ENCODE data around the gene KIF18B.

Gene KIF18B

GRCh38 chr17:44989552-44990138 lies 42.1 kb upstream of the KIF18B start:
- Histone ChIP-seq H3K27me3 (ENCODE audit: insufficient read depth, low read length, poor library complexity) (no peaks in the 10 kb centered on the region), H2BK120ac (ENCODE audit: low read depth, low read length) (no peak overlapping the region), H3K79me2 (ENCODE audit: control insufficient read depth, insufficient read depth, low read length) (no peaks in the 10 kb centered on the region), H4K5ac (ENCODE audit: low read length) (no peak overlapping the region), H3K9ac (ENCODE audit: low read length) (no peak overlapping the region), H2BK15ac (replicated peaks; ENCODE audit: low read depth) (no peak overlapping the region), H2BK5ac (ENCODE audit: low read length) (no peak overlapping the region), H3K18ac (ENCODE audit: low read length) (no peak overlapping the region), H3K4ac (ENCODE audit: low read depth, low read length) (no peak overlapping the region), H3K79me1 (ENCODE audit: low read length) (no peaks in the 10 kb centered on the region), H3K4me1 (ENCODE audit: control insufficient read depth, low read depth, low read length) (no peaks in the 10 kb centered on the region), H2AK5ac (ENCODE audit: low read length) (no peak overlapping the region), H3K23ac (ENCODE audit: low read length) (no peak overlapping the region), H3K4me2 (ENCODE audit: low read length) (no peak overlapping the region), H3K27ac (ENCODE audit: low read depth, low read length) (no peak overlapping the region), H4K8ac (ENCODE audit: low read depth, low read length) (no peak overlapping the region), H3K4me3 (ENCODE audit: low read length) (no peak overlapping the region), H3K36me3 (ENCODE audit: control insufficient read depth, insufficient read depth, low read length) (no peaks in the 10 kb centered on the region), H3K56ac (ENCODE audit: low read length) (no peak overlapping the region)
- no CpG with 5 or more reads among the region's 17 CpGs for WGBS (ENCODE audit: extremely low coverage, insufficient coverage, low lambda C conversion rate)
- no peak for DNase-seq

DNA sequence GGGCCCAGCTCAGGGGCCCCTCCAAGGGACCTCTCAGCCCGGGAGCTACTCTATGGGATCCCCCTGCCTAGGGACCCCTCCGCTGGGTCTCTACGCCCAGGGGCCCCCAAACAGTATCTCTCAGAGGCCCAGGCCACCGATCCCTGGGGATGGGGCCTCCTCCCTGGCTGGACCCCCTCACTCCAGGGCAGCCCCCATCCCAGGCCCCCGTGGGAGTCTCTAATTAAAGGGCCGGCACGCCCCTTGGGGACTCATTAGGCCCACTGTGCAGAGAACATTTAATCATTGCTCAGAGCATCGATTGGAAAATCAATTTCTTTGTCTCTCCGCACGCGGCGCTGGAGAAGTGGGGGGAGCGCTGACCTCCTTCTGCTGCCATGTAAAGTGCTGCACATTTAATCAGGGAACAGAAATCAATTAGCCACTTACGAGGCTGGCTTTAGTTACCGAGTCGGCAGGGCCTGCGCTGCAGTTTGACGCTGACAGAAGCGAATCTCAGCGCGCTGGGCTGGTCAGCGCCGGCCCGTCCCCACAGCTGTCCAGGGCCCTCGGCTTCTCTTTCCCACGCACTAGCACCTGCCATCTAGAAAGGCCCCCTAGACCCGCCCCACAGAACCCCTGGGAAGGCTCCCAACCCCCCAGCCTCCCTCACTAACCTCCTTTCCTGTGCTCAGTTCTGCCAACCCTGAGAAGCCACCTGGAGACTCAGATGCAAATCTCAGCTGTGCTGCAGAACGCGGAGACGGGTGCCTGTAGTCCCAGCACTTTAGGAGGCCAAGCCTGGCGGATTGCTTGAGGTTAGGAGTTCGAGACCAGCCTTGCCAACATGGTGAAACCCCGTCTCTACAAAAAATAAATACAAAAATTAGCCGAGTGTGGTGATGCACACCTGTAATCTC lies 40.7 kb upstream of the KIF18B start:
- Histone ChIP-seq H2BK120ac (ENCODE audit: low read depth, low read length) (no peak overlapping the region), H3K79me1 (ENCODE audit: low read length) (no peaks in the 10 kb centered on the region), H3K27ac (ENCODE audit: low read depth, low read length) (no peak overlapping the region), H3K27me3 (ENCODE audit: insufficient read depth, low read length, poor library complexity) (no peaks in the 10 kb centered on the region), H2AK5ac (ENCODE audit: low read length) (no peak overlapping the region), H3K23ac (ENCODE audit: low read length) (no peak overlapping the region), H3K56ac (ENCODE audit: low read length) (peak overlapping the region; percentile 47), H2BK15ac (replicated peaks; ENCODE audit: low read depth) (no peak overlapping the region), H3K36me3 (ENCODE audit: control insufficient read depth, insufficient read depth, low read length) (no peaks in the 10 kb centered on the region), H2BK5ac (ENCODE audit: low read length) (no peak overlapping the region), H3K4me3 (ENCODE audit: low read length) (no peak overlapping the region), H3K9ac (ENCODE audit: low read length) (peak overlapping the region; percentile 8), H4K8ac (ENCODE audit: low read depth, low read length) (peak overlapping the region; percentile 42), H3K4me1 (ENCODE audit: control insufficient read depth, low read depth, low read length) (no peaks in the 10 kb centered on the region), H3K18ac (ENCODE audit: low read length) (peak overlapping the region; percentile 75), H3K79me2 (ENCODE audit: control insufficient read depth, insufficient read depth, low read length) (no peaks in the 10 kb centered on the region), H3K4ac (ENCODE audit: low read depth, low read length) (peak overlapping the region; percentile 61), H3K4me2 (ENCODE audit: low read length) (no peak overlapping the region), H4K5ac (ENCODE audit: low read length) (no peak overlapping the region)
- DNase-seq = peak; percentile 35
- no CpG with 5 or more reads among the region's 34 CpGs for WGBS (ENCODE audit: extremely low coverage, insufficient coverage, low lambda C conversion rate)

- no peaks in the 10 kb centered on the region for H3K79me1 ChIP-seq (ENCODE audit: low read length)
- H4K5ac ChIP-seq (ENCODE audit: low read length) = no peak overlapping the region
- WGBS (ENCODE audit: extremely low coverage, insufficient coverage, low lambda C conversion rate) = no CpG with 5 or more reads among the region's 4 CpGs
- H3K4ac ChIP-seq (ENCODE audit: low read depth, low read length) = no peak overlapping the region
- no peak overlapping the region for H4K8ac ChIP-seq (ENCODE audit: low read depth, low read length)
- no peaks in the 10 kb centered on the region for H3K4me1 ChIP-seq (ENCODE audit: control insufficient read depth, low read depth, low read length)
- no peak overlapping the region for H2BK15ac ChIP-seq (replicated peaks; ENCODE audit: low read depth)
- no peak overlapping the region for H3K4me2 ChIP-seq (ENCODE audit: low read length)
- no peak overlapping the region for H2BK120ac ChIP-seq (ENCODE audit: low read depth, low read length)
- no peaks in the 10 kb centered on the region for H3K27me3 ChIP-seq (ENCODE audit: insufficient read depth, low read length, poor library complexity)
- H3K9ac ChIP-seq (ENCODE audit: low read length) = no peak overlapping the region
- H3K23ac ChIP-seq (ENCODE audit: low read length) = no peak overlapping the region
- no peak for DNase-seq
- no peak overlapping the region for H3K27ac ChIP-seq (ENCODE audit: low read depth, low read length)
- no peak overlapping the region for H3K4me3 ChIP-seq (ENCODE audit: low read length)
- H3K36me3 ChIP-seq (ENCODE audit: control insufficient read depth, insufficient read depth, low read length) = no peaks in the 10 kb centered on the region
- H2BK5ac ChIP-seq (ENCODE audit: low read length) = no peak overlapping the region
- H3K56ac ChIP-seq (ENCODE audit: low read length) = no peak overlapping the region
- no peak overlapping the region for H2AK5ac ChIP-seq (ENCODE audit: low read length)
- H3K79me2 ChIP-seq (ENCODE audit: control insufficient read depth, insufficient read depth, low read length) = no peaks in the 10 kb centered on the region
- no peak overlapping the region for H3K18ac ChIP-seq (ENCODE audit: low read length)
Measured at GRCh38 chr17:44983563-44983962, 36.0 kb upstream of the KIF18B start.

GRCh38 chr17:44982113-44982702 lies 34.6 kb upstream of the KIF18B start:
- H4K5ac ChIP-seq (ENCODE audit: low read length) = no peak overlapping the region
- H3K9ac ChIP-seq (ENCODE audit: low read length) = no peak overlapping the region
- no peak overlapping the region for H2BK120ac ChIP-seq (ENCODE audit: low read depth, low read length)
- H2BK5ac ChIP-seq (ENCODE audit: low read length) = no peak overlapping the region
- no peak overlapping the region for H2BK15ac ChIP-seq (replicated peaks; ENCODE audit: low read depth)
- no peak overlapping the region for H2AK5ac ChIP-seq (ENCODE audit: low read length)
- H3K4me1 ChIP-seq (ENCODE audit: control insufficient read depth, low read depth, low read length) = no peaks in the 10 kb centered on the region
- WGBS (ENCODE audit: extremely low coverage, insufficient coverage, low lambda C conversion rate) = no CpG with 5 or more reads among the region's 3 CpGs
- H3K27me3 ChIP-seq (ENCODE audit: insufficient read depth, low read length, poor library complexity) = no peaks in the 10 kb centered on the region
- no peak overlapping the region for H3K4ac ChIP-seq (ENCODE audit: low read depth, low read length)
- no peaks in the 10 kb centered on the region for H3K79me2 ChIP-seq (ENCODE audit: control insufficient read depth, insufficient read depth, low read length)
- no peaks in the 10 kb centered on the region for H3K79me1 ChIP-seq (ENCODE audit: low read length)
- H3K4me3 ChIP-seq (ENCODE audit: low read length) = no peak overlapping the region
- H3K23ac ChIP-seq (ENCODE audit: low read length) = no peak overlapping the region
- no peak overlapping the region for H3K18ac ChIP-seq (ENCODE audit: low read length)
- DNase-seq = no peak
- no peak overlapping the region for H3K56ac ChIP-seq (ENCODE audit: low read length)
- H3K27ac ChIP-seq (ENCODE audit: low read depth, low read length) = no peak overlapping the region
- H3K36me3 ChIP-seq (ENCODE audit: control insufficient read depth, insufficient read depth, low read length) = no peaks in the 10 kb centered on the region
- no peak overlapping the region for H3K4me2 ChIP-seq (ENCODE audit: low read length)
- H4K8ac ChIP-seq (ENCODE audit: low read depth, low read length) = no peak overlapping the region

- no CpG with 5 or more reads among the region's 12 CpGs for WGBS (ENCODE audit: extremely low coverage, insufficient coverage, low lambda C conversion rate)
Measured at GRCh38 chr17:44981221-44981968, 33.8 kb upstream of the KIF18B start.

More at GRCh38 chr17:44981221-44981968, 33.8 kb upstream of the KIF18B start:
- Histone ChIP-seq H3K79me2 (ENCODE audit: control insufficient read depth, insufficient read depth, low read length) (no peaks in the 10 kb centered on the region), H3K79me1 (ENCODE audit: low read length) (no peaks in the 10 kb centered on the region), H4K8ac (ENCODE audit: low read depth, low read length) (no peak overlapping the region), H3K4ac (ENCODE audit: low read depth, low read length) (no peak overlapping the region), H3K56ac (ENCODE audit: low read length) (no peak overlapping the region), H3K27me3 (ENCODE audit: insufficient read depth, low read length, poor library complexity) (no peaks in the 10 kb centered on the region), H2BK120ac (ENCODE audit: low read depth, low read length) (no peak overlapping the region), H3K27ac (ENCODE audit: low read depth, low read length) (no peak overlapping the region), H3K18ac (ENCODE audit: low read length) (no peak overlapping the region), H2BK15ac (replicated peaks; ENCODE audit: low read depth) (no peak overlapping the region), H3K4me3 (ENCODE audit: low read length) (no peak overlapping the region), H2AK5ac (ENCODE audit: low read length) (no peak overlapping the region), H3K9ac (ENCODE audit: low read length) (no peak overlapping the region), H3K4me1 (ENCODE audit: control insufficient read depth, low read depth, low read length) (no peaks in the 10 kb centered on the region), H3K23ac (ENCODE audit: low read length) (no peak overlapping the region), H2BK5ac (ENCODE audit: low read length) (no peak overlapping the region), H3K36me3 (ENCODE audit: control insufficient read depth, insufficient read depth, low read length) (no peaks in the 10 kb centered on the region), H4K5ac (ENCODE audit: low read length) (no peak overlapping the region), H3K4me2 (ENCODE audit: low read length) (no peak overlapping the region)
- no peak for DNase-seq

Data from mesendoderm (in vitro differentiated cells).